Mesenteric fat pad (tissue), 1 donor: ENCODE results near the gene PATJ. TPM values are rescaled to one million over a fixed set of nuclear protein-coding genes. Genes with fewer than 3 reads are reported as not detected.
A peak's percentile ranks its signal among the peaks of the same experiment; 100 is the strongest.
"Not testable (repeated sequence)": the region's sequence is repeated elsewhere in the genome, so short reads cannot be mapped to it uniquely, and the experiment has no call there.

ENCODE experiments used
- DNase-seq: peaks from one replicate; pipeline ENCODE4 v3.0.0-alpha.2; 2020; ENCODE audit warnings: low spot score
- microRNA-seq: library from miRNA; unstranded; fragments of <30 nt; microRNA quantifications from one replicate; pipeline ENCODE4 v1.2.0, GENCODE V29; 2020; ENCODE audit warnings: borderline number of aligned reads
- total RNA-seq: library from RNA; stranded (reverse); fragmentation: NEBNext Ultra II Directional; extraction: Animal tissue kit (Norgen Biotek cat#: 25700); gene quantifications from one replicate; pipeline ENCODE4 v1.2.1, GENCODE V29; 2021
- donor health status: DM: yes; HTN: yes; CAD: no.

The PATJ gene
- total RNA-seq, 1 donor from 2014 or later, result 11.1 TPM

DNA sequence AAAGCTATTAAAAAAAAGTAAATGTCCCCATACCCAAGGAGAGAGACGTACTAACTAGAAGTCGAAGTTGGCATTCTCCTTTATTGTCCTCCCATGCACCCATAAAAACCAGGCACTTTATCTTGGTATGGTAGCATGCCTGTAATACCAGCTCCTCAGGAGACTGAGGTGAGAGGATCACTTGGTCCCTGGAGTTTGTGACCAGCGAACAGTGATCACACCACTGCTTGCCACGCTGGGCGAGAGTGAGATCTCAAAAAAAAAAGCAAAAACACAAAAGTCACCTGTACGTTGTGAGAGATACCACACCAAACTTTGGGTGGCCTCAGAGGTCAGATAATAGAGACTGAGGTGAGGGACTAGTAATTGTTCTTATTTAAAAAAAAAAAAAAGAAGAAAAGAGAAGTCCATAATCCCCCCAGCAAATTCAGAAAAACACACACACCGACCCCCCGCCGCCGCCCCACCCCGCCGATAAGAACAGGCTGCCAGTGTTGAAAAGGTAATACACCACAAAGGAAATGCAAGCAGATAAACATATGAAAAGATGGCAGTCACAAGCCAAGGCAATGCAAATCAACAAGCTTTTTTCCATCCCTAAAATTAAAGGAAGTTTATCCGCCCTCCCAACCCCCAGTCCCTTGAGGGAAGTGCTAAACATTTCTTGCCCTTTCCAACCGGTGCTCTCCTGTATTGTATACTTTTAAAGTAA lies 455.9 kb downstream of the PATJ start:
- DNase-seq, result no peak

DNA sequence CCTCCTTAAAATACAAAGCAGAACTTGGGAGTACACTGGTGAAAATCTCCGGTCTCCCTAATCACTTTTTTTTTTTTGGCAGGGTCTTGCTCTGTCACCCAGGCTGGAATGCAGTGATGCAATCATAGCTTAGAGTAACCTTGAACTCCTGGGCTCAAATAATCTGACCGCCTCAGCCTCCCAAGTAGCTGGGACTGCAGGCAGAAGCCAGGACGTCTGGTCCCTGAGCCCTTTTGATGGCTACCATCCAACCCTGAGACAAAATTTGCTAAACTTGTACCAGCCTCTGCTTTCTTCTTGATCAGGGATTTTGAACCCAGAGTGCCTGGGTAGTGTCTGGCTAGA lies 456.5 kb downstream of the PATJ start:
- no peak for DNase-seq

DNA sequence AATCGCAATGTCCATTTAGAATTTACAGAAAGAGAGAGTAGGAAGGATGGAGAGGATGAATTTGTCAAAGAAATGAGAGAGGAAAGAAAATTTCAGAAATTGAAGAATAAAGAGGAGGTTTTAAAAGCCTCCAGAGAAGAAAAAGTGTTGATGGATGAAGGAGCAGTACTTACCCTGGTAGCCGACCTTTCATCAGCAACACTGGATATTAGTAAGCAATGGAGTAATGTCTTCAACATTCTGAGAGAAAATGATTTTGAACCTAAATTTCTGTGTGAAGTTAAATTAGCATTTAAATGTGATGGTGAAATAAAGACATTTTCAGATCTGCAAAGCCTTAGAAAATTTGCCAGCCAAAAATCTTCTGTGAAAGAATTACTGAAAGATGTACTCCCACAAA lies 464.9 kb downstream of the PATJ start:
- DNase-seq, result no peak

DNA sequence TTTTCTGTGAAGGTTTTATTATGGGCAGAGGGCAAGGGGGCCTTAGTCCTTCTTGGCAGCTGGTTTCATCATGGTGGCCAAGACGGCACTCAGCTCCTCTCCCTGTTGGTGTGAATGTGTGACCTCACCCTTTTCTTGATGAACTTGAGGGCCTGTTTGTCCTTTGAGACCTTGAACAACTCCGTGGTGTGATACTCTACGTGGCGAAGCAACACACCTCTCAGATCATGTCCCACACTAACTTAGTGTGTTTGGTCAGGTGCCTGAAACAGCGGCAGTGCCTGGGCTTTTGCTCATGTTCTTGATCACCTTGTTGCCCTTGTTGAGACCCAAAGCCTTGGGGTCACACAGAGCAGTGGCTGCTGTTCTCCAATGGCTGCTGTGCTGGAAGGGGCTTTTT lies 465.8 kb downstream of the PATJ start:
- no peak for DNase-seq

DNA sequence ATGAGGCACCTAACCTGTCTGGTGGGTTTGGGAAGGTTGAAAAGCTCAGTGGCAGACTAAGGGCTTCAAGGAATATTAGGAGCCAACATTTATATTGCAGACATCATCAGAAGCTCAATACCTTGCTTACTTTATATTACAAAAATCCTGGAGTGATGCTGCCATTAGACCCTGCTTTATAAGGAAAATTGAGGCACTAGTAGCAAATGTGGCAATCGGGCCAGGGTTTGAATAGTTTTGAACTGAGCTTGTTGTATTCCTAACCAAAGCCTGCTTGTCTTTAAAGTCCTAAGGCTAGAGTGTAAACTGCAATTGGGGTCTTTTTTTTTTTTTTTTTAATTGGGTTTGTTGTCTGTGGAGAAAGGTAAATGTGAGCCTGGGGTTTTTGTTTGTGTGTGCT lies 466.7 kb downstream of the PATJ start:
- no peak for DNase-seq

DNA sequence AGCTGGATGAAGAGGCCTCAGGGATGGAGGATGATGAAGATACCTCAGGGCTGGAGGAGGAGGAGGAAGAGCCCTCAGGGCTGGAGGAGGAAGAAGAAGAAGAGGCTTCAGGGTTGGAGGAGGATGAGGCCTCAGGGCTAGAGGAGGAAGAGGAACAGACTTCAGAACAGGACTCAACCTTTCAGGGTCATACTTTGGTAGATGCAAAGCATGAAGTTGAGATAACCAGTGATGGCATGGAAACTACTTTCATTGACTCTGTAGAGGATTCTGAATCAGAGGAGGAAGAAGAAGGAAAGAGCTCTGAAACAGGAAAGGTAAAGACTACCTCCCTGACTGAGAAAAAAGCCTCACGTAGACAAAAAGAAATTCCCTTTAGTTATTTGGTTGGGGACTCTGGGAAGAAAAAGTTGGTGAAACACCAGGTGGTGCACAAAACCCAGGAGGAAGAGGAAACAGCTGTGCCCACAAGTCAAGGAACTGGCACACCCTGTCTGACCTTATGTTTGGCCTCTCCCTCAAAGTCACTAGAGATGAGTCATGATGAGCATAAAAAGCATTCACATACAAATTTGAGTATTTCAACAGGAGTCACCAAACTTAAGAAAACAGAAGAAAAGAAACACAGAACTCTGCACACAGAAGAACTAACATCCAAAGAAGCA lies 467.8 kb downstream of the PATJ start:
- DNase-seq, result no peak

DNA sequence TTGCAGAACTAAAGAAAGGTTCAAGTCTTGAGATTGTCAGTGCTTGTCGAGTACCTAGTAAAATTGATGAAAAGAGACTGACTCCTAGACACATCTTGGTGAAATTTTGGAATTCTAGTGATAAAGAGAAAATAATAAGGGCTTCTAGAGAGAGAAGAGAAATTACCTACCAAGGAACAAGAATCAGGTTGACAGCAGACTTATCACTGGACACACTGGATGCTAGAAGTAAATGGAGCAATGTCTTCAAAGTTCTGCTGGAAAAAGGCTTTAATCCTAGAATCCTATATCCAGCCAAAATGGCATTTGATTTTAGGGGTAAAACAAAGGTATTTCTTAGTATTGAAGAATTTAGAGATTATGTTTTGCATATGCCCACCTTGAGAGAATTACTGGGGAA lies 468.7 kb downstream of the PATJ start:
- no peak for DNase-seq

DNA sequence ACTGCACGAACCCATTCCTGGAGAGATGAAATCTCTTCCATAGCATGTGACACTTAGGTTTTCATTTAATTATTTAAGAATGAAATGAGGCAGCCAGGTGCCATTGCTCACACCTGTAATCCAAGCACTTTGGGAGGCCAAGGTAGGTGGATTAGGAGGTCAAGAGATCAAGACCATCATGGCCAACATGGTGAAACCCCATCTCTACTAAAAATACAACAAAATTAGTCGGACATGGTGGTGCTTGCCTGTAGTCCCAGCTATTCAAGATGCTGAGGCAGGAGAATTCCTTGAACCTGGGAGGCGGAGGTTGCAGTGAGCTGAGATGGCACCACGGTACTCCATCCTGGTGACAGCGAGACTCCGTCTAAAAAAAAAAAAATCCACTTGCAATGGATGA lies 470.1 kb downstream of the PATJ start:
- DNase-seq, result no peak

DNA sequence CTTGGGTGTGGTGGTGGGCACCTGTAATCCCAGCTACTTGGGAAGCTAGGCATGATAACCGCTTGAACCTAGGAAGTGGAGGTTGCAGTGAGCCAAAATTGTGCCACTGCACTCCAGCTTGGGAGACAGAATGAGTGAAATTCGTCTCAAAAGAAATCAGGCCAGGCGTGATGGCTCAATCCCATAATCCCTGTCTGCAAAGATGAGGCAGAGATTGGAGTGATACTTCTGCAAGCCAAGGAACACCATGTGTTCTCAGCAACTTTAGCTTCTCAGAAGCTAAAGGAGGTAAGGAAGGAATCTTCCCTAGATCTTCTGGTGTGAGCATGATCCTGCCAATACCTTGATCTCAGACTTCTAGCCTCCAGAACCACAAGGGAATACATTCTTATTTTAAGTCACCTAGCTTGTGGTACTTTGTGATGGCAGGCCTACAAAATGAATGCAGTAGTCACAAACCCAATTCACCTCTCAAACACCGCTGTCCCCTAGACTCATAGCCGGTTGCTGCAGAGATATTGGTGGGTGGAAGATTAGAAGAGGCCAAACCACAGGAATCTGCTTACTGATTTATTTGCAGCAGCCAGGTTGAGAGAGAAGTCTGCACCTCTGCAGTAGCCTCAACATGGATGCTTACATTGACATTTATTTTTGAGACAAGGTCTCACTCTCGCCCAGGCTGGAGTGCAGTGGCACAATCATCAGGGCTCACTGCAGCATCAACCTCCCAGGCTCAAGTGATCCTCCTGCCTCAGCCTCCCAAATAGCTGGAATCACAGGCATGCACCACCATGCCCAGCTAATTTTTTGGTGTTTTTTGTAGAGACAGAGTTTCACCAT lies 471.0 kb downstream of the PATJ start:
- DNase-seq, result peak; percentile 59

DNA sequence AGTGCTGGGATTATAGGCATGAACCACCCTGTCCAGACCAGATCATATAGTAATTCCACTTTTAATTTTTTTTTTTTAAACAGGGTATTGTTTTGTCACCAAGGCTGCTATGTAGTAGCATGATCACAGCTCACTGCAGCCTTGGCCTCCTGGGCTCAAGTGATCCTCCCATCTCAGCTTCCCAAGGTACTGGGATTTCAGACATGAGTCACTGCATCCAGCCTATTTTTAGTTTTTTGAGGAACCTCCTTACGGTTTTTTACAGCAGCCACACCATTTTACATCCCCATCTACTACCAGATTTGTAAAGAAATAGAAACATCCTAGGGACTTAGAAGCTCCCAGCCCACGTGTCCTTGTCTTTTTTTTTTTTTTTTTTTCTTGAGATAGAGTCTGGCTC lies 476.3 kb downstream of the PATJ start:
- no peak for DNase-seq

DNA sequence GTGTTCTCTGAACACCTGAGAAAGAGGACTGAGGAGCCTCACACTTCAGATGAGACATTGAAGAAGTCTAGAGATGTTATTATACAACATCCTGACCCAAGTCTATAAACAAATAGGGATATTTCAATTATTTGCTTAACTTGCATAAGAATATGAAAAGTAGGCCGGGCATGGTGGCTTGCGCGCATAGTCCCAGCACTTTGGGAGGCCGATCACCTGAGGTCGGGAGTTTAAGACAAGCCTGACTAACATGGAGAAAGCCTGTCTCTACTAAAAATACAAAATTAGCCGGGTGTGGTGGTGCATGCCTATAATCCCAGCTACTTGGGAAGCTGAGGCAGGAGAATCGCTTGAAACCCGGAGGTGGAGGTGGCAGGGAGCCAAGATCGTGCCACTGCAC lies 478.2 kb downstream of the PATJ start:
- not testable (repeated sequence) for DNase-seq

DNA sequence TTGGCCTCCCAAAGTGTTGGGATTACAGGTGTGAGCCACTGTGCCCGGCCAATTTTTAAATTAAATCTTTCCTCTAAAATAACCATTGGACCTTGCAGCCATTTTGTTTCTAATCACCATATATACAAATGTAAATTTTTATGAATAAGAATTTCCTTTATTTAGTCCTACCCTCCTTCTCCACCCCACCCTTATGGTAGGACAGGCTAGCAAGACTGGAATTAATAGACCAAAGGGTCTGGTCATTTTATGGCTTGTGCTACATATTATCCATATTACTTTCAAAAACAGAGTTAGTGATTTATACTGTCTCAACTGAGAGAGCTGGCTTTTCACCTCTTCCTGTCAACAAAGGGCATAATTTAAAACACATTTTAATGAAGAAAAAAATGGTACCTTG lies 478.9 kb downstream of the PATJ start:
- no peak for DNase-seq

DNA sequence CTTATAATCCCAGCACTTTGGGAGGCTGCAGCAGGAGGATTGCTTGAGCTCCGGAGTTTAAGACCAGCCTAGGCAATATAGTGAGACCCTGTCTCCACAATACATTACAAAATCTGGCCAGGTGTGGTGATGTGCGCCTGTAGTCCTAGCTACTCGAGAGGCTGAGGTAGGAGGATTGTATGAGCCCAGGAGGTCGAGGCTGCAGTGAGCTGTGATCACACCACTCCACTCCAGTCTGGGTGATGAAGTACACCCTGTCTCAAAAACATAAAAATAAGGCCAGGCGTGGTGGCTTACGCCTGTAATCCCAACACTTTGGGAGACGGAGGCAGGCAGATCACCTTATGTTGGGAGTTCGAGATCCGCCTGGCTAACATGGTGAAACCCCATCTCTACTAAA lies 480.0 kb downstream of the PATJ start:
- no peak for DNase-seq

DNA sequence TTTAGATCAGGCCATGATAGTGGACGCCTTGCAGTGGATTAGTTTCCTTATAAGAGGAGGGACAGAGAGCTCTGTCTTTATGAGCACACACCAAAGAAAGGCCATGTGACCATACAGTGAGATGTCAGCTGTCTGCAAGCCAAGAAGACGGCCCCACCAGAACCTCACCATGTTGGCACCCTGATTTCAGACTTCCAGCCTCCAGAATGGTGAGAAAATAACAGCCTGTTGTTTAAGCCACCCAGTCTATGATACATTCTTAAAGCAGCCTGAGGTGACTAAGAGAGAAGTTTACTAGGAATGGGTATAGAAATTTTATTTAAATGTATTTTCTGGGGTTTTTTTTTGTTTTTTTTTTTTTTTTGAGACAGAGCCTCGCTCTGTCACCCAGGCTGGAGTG lies 481.9 kb downstream of the PATJ start:
- DNase-seq, result no peak

DNA sequence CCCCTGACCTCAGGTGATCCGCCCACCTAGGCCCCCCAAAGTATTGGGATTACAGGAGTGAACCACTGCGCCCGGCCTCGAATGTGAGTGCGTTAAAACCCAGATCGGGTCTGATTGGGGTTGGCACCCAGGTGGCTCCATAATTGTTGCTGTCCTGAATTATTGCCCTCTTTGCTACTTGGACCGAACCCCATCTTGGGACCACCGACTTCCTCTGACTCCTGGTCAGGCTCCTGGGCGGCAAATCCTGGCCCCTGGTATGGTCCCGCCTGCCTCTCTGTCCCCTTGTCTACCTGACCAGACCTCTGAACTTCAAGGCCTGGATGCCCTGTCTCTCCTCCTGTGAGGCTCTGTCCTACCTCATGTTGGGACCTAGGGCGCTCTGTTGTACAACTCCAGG lies 485.2 kb downstream of the PATJ start:
- peak; percentile 69 for DNase-seq

Small RNAs within 50 kb of the gene (microRNA-seq; reads per million reads assigned to microRNA genes)
- not detected for gene MIR3116-1
- not detected for gene MIR3116-2

Other genes starting within 250 kb of the PATJ start
- gene TM2D1, start 17.3 kb upstream of the PATJ start, total RNA-seq, result 34.9 TPM